ACC112 (cell line): ENCODE results near the gene WNT7A.

ENCODE experiments used
- H2AFZ ChIP-seq: fragments of 200-600 bp; sonication (generic); one replicate; pipeline ENCODE4 v1.6.0; 2017; ENCODE audit warnings: antibody characterized with exemption, low read length; ENCODE audit not compliant: unreplicated experiment
- H3K27ac ChIP-seq: fragments of 200-600 bp; sonication (generic); 2 replicates; pipeline ENCODE4 v1.5.1; 2014; ENCODE audit warnings: low read depth, mild to moderate bottlenecking, antibody characterized with exemption, low read length, moderate library complexity
- H3K27me3 ChIP-seq: fragments of 200-600 bp; sonication (generic); 2 replicates; pipeline ENCODE4 v1.6.1; 2014; ENCODE audit warnings: mild to moderate bottlenecking, antibody characterized with exemption, low read length, moderate library complexity, mixed read lengths; ENCODE audit not compliant: insufficient read depth
- H3K36me3 ChIP-seq: fragments of 200-600 bp; sonication (generic); 2 replicates; pipeline ENCODE4 v1.6.1; 2016; ENCODE audit warnings: mild to moderate bottlenecking, antibody characterized with exemption, low read length, moderate library complexity, mixed read lengths; ENCODE audit not compliant: insufficient read depth
- H3K4me1 ChIP-seq: fragments of 200-600 bp; sonication (generic); one replicate; pipeline ENCODE4 v1.6.1; 2016; ENCODE audit warnings: low read length, mixed read lengths; ENCODE audit not compliant: insufficient read depth, unreplicated experiment, control insufficient read depth
- H3K4me3 ChIP-seq: fragments of 200-600 bp; sonication (generic); 2 replicates; pipeline ENCODE4 v1.5.1; 2014; ENCODE audit warnings: mild to moderate bottlenecking, low read depth, low read length
- H3K79me2 ChIP-seq: fragments of 200-600 bp; sonication (generic); one replicate; pipeline ENCODE4 v1.6.0; 2016; ENCODE audit warnings: low read length; ENCODE audit not compliant: control insufficient read depth, unreplicated experiment, insufficient read depth

WNT7A gene

GRCh38 chr3:13894096-13894806, 14.4 kb upstream of the WNT7A start:
- Histone ChIP-seq H3K27me3 (peaks cover 36% of the 10 kb centered on the region), H3K4me1 (peaks cover 6% of the 10 kb centered on the region)

GRCh38 chr3:13892304-13892703, 12.4 kb upstream of the WNT7A start:
- Histone ChIP-seq H3K36me3 (no peaks in the 10 kb centered on the region), H3K4me1 (peaks cover 6% of the 10 kb centered on the region), H3K79me2 (no peaks in the 10 kb centered on the region), H3K4me3 (no peak overlapping the region), H2AFZ (no peak overlapping the region), H3K27ac (no peak overlapping the region), H3K27me3 (peaks cover 39% of the 10 kb centered on the region)

More at GRCh38 chr3:13894096-13894806, 14.4 kb upstream of the WNT7A start:
- H3K27ac ChIP-seq, result no peak overlapping the region
- no peaks in the 10 kb centered on the region for H3K36me3 ChIP-seq
- H3K79me2 ChIP-seq, result no peaks in the 10 kb centered on the region
- H2AFZ ChIP-seq, result no peak overlapping the region
- no peak overlapping the region for H3K4me3 ChIP-seq

- H3K36me3 ChIP-seq, result no peaks in the 10 kb centered on the region
- H3K27ac ChIP-seq, result no peak overlapping the region
- H3K79me2 ChIP-seq, result no peaks in the 10 kb centered on the region
- peaks cover 6% of the 10 kb centered on the region for H3K4me1 ChIP-seq
- H2AFZ ChIP-seq, result no peak overlapping the region
- H3K4me3 ChIP-seq, result no peak overlapping the region
- peaks cover 41% of the 10 kb centered on the region for H3K27me3 ChIP-seq
These were observed 11.7 kb upstream of the WNT7A start for GRCh38 chr3:13891492-13892073.

- Histone ChIP-seq H3K79me2 (no peaks in the 10 kb centered on the region), H3K27me3 (peaks cover 40% of the 10 kb centered on the region), H3K36me3 (no peaks in the 10 kb centered on the region), H3K27ac (no peak overlapping the region), H3K4me3 (no peak overlapping the region), H2AFZ (no peak overlapping the region), H3K4me1 (peaks cover 2% of the 10 kb centered on the region)
These were observed 11.1 kb upstream of the WNT7A start for GRCh38 chr3:13891017-13891392.

- no peak overlapping the region for H2AFZ ChIP-seq
- H3K27ac ChIP-seq, result no peak overlapping the region
- no peaks in the 10 kb centered on the region for H3K4me1 ChIP-seq
- no peaks in the 10 kb centered on the region for H3K36me3 ChIP-seq
- no peak overlapping the region for H3K4me3 ChIP-seq
- peaks cover 44% of the 10 kb centered on the region for H3K27me3 ChIP-seq
- H3K79me2 ChIP-seq, result no peaks in the 10 kb centered on the region
These were observed 10.6 kb upstream of the WNT7A start for GRCh38 chr3:13890377-13891016.

- no peak overlapping the region for H3K27ac ChIP-seq
These were observed 8.7 kb upstream of the WNT7A start for GRCh38 chr3:13888576-13888975.

GRCh38 chr3:13887495-13888300, 7.8 kb upstream of the WNT7A start:
- no peaks in the 10 kb centered on the region for H3K36me3 ChIP-seq
- H3K27me3 ChIP-seq, result peaks cover 49% of the 10 kb centered on the region
- H3K79me2 ChIP-seq, result no peaks in the 10 kb centered on the region
- H3K27ac ChIP-seq, result no peak overlapping the region
- no peaks in the 10 kb centered on the region for H3K4me1 ChIP-seq
- H3K4me3 ChIP-seq, result no peak overlapping the region
- H2AFZ ChIP-seq, result no peak overlapping the region

More at GRCh38 chr3:13888576-13888975, 8.7 kb upstream of the WNT7A start:
- H3K27me3 ChIP-seq, result peaks cover 41% of the 10 kb centered on the region
- no peaks in the 10 kb centered on the region for H3K4me1 ChIP-seq
- no peaks in the 10 kb centered on the region for H3K36me3 ChIP-seq
- no peak overlapping the region for H3K4me3 ChIP-seq
- H2AFZ ChIP-seq, result no peak overlapping the region
- no peaks in the 10 kb centered on the region for H3K79me2 ChIP-seq

- H3K79me2 ChIP-seq, result no peaks in the 10 kb centered on the region
- H3K27me3 ChIP-seq, result peaks cover 60% of the 10 kb centered on the region
- no peak overlapping the region for H3K27ac ChIP-seq
- H3K4me3 ChIP-seq, result no peak overlapping the region
- no peak overlapping the region for H2AFZ ChIP-seq
- no peaks in the 10 kb centered on the region for H3K36me3 ChIP-seq
- no peaks in the 10 kb centered on the region for H3K4me1 ChIP-seq
These were observed 6.8 kb upstream of the WNT7A start for GRCh38 chr3:13886593-13887129.

- Histone ChIP-seq H3K27me3 (peaks cover 70% of the 10 kb centered on the region), H3K4me3 (no peak overlapping the region), H3K27ac (no peak overlapping the region), H3K4me1 (no peaks in the 10 kb centered on the region), H2AFZ (no peak overlapping the region), H3K79me2 (no peaks in the 10 kb centered on the region), H3K36me3 (no peaks in the 10 kb centered on the region)
These were observed 5.8 kb upstream of the WNT7A start for GRCh38 chr3:13885704-13886010.

- H3K27ac ChIP-seq, result no peak overlapping the region
- no peaks in the 10 kb centered on the region for H3K79me2 ChIP-seq
- H3K27me3 ChIP-seq, result peaks cover 76% of the 10 kb centered on the region
- no peaks in the 10 kb centered on the region for H3K4me1 ChIP-seq
- H3K36me3 ChIP-seq, result no peaks in the 10 kb centered on the region
- H3K4me3 ChIP-seq, result no peak overlapping the region
- no peak overlapping the region for H2AFZ ChIP-seq
These were observed 5.2 kb upstream of the WNT7A start for GRCh38 chr3:13884851-13885703.
